NCI-H2029 (cell line): ENCODE results near the gene SLC1A5.
"Not testable (repeated sequence)": the region's sequence is repeated elsewhere in the genome, so short reads cannot be mapped to it uniquely, and the experiment has no call there.

Experiments used
- DNase-seq: peaks from one replicate; lab custom pipeline; 2025; lab: John Stamatoyannopoulos, UW

Gene SLC1A5

DNA sequence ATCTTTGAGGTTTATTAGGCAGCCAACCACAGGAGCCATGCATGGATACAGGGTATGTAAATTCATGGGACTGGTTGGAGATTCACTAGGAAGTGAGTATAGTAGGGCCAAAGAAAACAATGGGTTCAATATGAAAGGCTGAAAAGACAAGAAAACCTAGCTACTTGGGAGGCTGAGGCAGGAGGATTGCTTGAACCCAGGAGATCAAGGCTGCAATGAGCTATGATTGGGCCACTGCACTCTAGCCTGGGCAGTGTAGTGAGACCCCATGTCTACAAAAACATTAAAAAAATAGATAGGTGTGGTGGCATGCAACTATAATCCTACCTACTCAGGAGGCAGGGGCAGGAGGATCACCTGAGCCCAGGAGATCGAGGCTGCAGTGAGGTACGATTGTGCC is 10.3 kb upstream of the SLC1A5 start:
- DNase-seq = no peak

GRCh38 chr19:46797881-46798280 is 9.5 kb upstream of the SLC1A5 start:
- DNase-seq = no peak

DNA sequence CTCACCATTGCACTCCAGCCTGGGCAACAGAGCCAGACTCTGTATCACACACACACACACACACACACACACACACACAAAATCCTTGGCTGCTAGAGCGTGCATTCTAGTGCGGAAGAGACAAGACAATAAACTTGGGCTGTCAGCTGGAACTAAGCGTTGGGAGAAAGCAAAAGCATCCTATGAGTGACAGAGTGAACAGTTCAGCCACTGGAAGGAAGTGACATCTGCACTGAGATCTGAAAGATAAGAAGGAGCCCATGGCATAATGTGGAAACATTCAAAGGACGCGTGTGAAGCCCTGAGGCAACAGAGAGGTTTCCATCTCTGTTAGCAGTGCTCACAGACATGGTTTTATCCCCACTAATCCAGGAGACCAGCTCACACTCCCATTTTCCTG is 3.5 kb upstream of the SLC1A5 start:
- no peak for DNase-seq

GRCh38 chr19:46789371-46789770 is 977 bp upstream of the SLC1A5 start:
- DNase-seq = no peak

DNA sequence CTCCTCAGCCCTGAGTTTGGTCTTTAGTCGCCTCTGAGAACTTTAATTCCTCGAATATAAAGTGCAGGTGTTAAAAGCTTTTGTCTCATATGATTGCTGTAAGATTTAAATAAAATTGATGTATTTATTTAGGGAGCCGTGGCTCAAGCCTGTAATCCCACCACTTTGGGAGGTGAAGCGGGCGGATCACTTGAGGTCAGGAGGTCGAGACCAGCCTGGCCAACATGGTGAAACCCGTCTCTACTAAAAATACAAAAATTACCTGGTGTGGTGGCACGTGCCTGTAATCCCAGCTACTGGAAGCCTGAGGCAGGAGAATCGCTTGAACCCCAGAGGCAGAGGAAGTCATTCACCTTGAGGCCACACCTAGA is 559 bp upstream of the SLC1A5 start:
- DNase-seq = no peak

DNA sequence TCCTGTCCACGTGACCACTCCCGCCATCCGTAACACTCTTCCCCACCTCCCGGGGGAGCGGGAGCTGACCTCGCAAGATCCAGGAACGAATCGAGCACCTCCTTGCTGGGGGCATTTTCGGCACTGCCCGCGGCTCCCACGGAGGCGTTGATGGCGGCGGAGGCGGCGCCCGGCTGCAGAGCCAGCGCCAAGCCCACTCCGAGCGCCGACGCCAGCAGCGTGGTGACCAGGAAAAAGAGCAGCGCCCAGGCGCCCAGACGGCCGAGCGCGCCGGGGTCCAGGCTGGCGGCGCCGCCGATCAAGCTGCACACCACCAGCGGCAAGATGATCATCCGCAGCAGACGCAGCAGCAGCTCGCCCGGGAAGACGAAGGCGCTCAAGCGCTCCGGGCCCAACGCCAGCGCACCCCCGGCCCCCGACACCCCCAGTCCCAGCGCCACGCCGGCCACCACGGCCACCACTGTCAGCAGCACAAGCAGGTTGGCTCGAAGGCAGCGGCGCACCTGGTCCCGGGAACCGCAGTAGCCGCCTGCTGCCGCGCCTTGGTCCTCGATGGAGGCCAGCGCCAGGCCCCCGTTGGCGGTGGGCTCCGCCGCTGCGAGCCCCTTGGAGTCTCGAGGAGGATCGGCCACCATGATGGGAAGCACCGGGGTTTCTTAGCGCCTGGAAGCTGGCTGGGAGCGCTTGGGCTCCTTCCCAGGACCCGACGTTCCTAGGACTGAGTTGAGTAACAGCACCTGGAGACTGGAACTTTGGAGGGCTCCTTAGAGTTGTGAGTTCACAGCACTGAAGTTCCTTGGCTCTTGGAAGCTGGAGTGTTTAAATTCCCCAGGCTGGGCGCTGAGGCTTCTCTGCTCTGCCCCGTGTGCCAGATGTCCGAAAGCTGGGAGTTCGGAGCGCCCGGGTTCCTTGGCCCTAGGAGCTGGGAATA is 798 bp downstream of the SLC1A5 start:
- peak; percentile 54 for DNase-seq

DNA sequence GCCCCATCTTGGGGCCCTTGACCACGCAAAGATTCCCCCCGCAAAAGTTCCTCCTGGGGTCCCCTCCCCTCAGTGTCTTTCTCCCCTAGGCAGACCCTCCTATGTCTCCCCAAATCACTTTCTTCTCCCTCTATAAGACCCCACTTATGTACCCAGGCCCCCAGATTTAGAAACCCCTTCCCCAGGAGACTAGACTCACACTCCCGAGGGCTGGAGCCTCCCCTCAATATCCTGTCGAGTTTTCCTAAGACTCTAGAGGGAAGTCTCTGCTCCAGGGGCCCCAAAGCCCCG is 1.4 kb downstream of the SLC1A5 start:
- no peak for DNase-seq

DNA sequence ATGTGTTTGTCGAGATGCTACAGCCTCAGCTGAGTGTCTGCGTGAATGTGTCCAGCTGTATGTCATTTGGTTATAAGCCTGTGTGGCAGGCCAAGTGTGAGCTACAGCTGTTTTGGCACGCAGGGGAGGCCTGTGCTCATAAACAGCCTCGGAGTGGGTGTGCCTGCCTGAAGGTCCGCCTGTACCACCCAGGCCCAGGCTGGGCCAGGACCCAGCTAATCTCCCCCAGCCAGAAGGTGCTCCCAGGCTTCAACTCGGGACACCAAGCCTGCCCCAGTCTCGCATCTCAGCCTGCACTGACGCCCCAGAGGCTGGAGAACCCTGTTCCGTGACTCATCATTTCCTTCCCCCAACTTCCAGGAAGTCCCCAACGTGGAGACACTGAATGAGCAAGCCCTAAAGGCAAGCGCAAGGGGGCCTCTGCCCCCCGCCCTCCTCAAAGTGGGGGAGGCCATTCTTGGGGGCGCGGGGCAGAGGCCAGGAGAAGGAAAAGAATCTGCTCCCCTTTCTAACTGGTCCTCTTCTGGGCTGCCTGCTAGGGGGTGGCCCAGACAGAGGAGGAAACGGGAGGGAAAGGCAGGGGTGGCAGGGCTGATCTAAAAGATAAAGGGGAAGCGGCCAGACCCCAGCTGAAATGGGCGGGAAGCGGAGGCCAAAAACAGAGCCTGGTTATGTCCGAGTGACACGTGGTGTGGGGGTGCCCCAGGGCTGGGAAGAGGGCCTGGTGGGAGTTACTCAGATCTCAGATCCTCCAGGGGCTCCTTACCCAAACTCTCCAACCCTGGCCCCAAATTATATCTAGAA is 2.0 kb downstream of the SLC1A5 start:
- DNase-seq = peak; percentile 62

GRCh38 chr19:46785980-46786235 is 2.5 kb downstream of the SLC1A5 start:
- no peak for DNase-seq

GRCh38 chr19:46785054-46785979 is 3.1 kb downstream of the SLC1A5 start:
- DNase-seq = no peak

- peak; percentile 83 for DNase-seq
These were observed 3.9 kb downstream of the SLC1A5 start for GRCh38 chr19:46784262-46785053.

DNA sequence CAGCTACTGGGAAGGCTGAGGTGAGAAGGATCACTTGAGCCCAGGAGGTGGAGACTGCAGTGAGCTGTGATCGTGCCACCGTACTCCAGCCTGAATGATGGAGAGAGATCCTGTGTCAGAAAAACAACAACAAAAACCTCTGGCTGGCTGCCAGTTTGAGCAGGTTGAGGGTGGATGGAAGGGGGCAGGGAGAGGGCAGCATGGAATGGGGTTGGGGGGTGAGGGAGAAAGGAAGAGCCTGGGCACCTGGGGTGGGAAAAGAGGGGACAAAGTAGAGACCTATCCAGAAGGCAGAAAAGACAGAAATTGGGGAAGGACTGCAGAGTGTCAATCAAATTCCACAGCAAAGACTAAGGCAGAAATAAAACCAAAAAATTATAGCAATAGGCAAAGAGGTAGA is 4.7 kb downstream of the SLC1A5 start:
- peak; percentile 81 for DNase-seq

DNA sequence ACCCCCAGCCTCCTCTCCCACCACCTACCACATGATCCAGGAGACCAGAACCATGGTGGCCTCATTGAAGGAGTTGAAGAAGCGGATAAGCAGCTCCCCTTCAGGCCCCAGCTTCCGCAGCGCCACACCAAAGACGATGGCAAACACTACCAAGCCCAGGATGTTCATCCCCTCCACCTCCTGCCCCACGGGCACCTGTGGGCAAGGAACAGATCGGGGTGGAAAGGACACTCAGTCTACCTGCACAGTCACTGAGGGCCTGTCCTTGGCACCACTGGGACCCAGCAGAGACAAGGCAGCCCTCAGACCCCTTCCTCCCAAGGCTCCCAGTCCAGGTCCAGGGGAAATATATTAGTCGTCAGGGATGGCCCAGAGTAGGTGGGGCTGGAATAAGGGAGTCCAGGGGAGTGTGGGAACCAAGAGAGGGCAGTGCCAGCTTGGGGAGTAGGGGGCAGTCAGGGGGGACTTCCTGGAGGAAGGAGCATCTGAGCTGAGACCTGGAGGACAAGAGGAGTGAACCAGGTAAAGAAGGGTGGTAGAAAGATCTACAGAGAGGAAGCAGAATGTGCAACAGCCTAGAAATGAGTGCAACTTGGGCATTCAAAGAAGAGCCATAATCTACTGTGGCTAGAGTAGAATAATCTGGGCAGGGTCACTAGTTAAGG is 5.9 kb downstream of the SLC1A5 start:
- DNase-seq = no peak

GRCh38 chr19:46777956-46778645 is 10.3 kb downstream of the SLC1A5 start:
- not testable (repeated sequence) for DNase-seq

DNA sequence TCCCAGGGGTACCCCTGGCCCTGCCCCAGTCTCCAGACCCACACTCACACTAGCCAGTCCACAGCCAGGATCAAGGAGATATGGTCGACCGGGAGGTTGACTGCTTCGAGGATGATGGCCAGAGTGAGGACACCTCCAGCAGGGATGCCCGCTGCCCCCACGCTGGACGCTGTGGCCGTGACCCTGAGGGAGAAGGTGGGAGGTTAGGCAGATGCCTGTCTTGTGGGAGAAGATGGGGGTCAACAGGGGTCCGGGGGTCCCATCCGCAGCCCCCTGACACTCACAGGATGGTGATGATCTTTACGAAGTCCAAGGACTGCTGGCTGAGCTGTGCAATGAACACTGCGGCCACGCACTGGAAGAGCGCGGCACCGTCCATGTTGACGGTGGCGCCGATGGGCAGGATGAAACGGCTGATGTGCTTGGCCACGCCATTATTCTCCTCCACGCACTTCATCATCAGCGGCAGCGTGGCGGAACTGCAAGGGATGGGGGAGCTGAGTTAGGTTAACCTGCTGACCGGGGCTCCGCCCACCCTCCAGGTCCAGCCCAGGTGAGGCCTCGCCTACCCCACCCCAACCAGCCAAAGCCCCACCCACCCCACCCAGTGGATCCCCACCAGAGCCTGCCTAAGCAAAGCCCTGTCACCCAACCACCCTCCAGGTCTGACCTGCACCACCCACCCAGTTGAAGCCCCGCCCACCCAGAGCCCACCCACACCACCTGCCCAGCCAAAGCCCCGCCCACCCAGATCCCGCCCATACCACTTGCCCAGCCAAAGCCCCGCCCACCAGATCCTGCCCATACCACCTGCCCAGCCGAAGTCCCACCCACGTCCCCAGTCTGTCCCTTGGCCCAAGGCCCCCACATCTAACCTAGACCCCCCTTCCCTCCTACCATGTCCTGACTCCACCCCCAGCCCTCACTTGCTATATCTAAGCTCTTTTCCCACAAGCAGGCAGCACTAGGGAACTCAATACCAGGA is 11.2 kb downstream of the SLC1A5 start:
- DNase-seq = no peak

DNA sequence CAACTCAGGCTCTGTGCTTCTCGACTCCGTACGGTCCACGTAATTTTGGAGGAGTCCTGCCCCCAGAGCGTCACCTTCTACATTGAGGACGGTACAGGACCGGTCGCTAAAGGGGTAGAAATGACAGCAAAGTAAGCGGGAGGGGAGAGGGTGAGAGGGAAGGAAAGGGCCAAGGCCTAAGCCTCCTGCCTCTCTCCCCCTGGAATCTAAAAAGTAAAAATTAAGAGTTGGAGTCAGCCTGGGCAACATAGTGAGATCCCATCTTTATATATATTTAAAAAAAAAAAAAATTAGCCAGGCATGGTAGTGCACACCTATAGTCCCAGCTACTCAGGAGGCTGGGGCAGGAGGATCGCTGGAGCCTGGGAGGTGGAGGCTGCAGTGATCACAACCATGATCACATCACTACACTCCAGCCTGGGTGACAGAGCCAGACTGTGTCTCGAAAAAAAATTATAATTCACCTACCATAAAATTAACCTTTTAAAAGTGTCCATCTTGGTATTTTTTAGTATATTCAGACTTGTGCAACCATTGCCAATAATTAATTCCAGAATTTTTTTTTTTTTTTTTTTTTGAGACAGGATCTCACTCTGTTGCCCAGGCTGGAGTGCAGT is 12.6 kb downstream of the SLC1A5 start:
- no peak for DNase-seq

DNA sequence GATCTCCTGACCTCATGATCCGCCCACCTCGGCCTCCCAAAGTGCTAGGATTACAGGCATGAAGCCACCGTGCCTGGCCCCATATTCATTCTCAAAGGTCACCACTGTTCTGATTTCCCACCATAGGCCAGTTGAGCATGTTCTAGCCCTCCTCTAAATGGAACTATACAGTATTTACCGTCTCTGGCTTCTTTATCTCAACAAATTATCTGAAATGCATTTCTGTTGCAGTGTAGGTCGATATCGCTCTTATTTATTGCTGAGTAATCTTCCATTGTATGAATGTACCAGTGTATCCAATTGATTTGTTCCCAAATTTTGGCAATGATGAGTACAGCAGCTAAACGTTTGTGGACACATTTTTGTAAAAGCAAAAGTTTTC is 15.4 kb downstream of the SLC1A5 start:
- no peak for DNase-seq

DNA sequence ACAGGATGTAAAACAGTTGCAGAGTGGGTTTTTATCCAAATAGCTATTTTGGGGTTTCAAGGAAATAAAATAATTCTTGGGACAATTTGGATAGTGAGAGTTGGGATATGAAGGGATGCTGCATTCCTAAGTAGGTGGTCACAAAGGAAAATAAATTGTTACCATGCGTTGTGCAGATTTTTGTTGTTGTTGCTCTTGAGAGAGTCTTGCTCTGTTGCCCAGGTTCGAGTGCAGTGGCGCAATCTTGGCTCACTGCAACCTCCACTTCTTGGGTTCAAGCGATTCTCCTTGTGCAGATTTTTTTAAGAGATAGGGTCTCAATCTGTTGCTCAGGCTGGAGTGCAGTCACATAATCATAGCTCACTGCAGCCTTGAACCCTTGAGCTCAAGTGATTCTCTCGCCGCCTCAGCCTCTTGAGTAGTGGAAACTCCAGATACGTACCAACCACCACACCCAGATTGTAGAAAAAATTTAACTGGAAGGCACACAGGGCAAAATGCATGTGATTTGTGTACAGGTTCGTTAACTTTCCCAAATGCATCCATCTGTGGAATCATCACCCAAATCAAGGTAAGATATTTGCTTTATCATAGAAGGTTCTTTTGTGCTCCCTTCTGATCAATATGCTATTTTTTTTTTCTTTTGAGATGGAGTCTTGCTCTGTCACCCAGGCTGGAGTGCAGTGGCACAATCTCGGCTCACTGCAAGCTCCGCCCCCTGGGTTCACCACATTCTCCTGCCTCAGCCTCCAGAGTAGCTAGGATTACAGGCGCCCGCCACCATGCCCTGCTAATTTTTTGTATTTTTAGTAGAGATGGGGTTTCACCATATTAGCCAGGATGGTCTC is 16.0 kb downstream of the SLC1A5 start:
- DNase-seq = no peak
